GM19043 (cell line): ENCODE data around the gene KCNA10.

ENCODE experiments used
- ATAC-seq: cut with Tn5 transposase; IDR thresholded peaks from one replicate; pipeline ENCODE4 v1.9.1; 2021; ENCODE audit warnings: low read depth; ENCODE audit not compliant: unreplicated experiment

The KCNA10 gene

GRCh38 chr1:110519125-110519810 is at the start of gene KCNA10:
KCNA10 (minus strand) TSS chr1:110519175; CDS start chr1:110518787, 388 bp downstream.
- ATAC-seq, result no peak

DNA sequence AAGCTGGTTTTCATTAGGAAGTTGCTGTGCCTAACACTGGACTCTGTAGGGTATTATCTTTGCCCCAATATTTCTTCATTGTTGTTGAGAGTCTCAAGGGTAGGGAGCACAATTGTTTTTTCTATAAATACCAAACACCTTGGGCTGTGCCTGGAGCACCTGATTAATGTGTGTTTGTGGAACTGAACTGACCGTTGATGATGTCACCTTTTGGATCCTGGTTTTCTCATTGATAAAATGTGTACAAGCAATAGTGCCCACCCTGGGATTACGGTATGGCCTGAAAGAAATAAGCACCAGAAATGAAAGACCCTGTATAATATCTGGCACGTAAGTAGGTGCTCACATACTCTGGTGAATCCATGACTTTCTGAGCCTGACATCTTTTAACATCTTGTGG is 47.9 kb upstream of the KCNA10 start:
- ATAC-seq, result no peak

DNA sequence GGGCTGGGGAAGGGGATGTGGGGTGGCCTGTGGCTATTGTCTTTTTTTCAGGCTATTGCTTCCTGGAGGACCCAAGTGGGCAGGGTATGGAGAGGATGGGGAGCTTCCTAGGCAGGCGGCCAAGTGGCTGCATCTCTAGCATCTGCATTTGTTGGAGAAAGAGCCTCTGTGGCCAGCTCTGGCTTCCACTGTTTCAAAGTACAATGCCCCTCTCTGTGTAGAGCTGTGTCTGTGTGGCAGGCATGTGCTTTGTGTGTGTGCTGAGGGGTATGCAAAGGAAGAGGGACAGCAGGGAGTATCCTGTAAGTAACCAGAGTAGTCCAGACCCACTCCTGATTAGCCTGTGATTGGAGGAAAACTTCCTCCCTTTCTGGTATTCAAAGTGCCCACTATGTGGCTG is 46.6 kb upstream of the KCNA10 start:
- ATAC-seq, result no peak

- ATAC-seq, result no peak
Measured at GRCh38 chr1:110563089-110563488, 44.1 kb upstream of the KCNA10 start.

- no peak for ATAC-seq
Measured at GRCh38 chr1:110561596-110561995, 42.6 kb upstream of the KCNA10 start.

- ATAC-seq, result no peak
Measured at GRCh38 chr1:110559157-110559556, 40.2 kb upstream of the KCNA10 start.

DNA sequence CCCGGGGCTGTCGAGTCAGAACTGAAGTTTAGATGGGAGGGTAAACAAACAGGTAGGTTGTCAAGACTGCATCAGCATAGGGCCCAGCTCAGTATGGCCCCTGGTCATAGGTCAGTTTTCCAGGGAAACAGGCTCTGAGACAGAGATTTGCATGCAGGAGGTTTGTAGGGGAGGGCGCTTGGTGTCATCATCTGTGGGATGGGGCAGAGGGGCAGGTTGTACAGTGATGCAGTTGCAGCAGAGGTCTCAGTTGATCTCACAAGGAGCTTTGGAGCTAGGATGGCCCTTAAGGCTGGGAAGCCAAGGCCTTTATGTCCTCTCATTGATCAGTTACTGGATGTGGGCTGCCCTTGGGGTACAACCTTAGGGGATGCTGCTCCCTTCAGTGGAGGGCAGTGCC is 38.5 kb upstream of the KCNA10 start:
- no peak for ATAC-seq

- no peak for ATAC-seq
Measured at GRCh38 chr1:110556471-110556807, 37.5 kb upstream of the KCNA10 start.

DNA sequence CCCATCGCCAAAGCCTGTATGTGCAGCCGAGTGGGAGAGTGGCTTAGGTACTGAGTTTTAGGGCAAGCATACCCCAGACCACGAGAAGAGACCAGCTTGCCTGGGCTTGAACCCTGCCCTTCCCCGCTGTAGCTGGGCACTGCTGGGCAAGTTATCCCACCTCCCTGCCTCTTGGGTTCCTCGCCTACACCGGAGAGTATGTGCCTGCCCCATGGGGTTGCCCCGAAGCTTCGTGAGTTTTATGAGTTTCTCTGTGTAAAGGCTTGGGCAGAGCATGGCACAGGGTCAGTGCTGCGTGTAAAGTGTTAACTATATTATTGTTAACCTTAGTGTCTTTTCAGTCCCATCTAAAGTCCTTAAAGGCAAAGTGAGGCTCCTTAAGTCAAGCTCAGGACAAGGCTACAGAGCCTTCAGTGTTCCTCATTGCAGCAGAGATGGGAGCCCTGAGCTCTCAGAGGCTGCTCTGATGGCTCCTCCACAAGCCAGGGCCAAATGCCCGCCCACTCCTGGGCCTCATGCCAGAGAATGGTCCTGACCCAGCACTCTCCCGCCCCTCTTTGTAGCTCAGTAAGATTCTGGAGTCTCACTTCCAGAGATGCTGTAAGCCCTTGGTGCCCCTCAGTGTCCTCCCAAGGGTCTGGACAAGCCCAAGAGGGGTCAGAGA is 37.0 kb upstream of the KCNA10 start:
- ATAC-seq, result no peak

DNA sequence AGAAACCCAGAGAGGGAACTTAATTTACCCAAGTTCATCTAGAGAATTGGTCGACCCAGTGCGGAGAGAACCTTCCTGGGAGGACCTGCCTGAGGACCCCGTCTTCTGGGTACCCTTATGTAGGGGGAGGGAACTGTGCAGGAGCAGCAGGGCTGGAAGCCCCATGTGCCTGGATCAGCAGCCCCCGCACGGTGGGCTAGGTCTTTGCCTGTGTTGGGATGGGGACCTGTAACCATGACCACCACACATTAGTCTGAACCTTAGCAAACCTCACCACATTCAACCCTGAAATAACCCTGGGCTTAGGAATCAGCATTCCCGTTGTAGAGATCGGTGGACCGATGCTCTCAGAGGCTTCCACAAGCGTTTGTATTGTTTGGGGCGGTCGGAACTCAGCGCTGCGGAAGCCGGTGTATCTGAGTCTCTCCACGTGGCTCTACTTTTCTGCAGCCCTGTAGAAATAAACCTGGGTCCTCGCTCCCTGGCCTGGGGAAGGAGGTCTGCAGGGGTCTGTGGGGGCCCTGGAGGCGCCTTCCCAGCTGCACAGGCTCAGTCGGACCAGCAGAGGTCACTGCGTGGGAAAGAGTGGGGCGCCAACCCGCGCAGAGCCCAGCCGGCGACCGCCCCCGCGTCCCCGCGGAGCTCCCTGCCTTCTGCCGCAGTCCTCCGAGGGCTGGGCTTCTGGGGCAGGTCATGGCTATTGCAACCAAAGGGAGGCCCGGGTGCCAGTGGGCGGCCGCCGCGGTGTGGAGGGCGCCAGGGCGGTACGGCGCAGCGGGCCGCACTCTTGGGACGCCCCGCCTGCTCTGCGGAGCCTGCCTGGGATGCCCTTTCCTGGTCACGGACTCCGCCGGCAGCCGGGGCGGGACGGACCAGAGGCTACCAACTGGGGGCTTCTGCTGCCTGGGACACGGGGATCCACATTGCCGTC is 36.2 kb upstream of the KCNA10 start:
- ATAC-seq, result no peak

DNA sequence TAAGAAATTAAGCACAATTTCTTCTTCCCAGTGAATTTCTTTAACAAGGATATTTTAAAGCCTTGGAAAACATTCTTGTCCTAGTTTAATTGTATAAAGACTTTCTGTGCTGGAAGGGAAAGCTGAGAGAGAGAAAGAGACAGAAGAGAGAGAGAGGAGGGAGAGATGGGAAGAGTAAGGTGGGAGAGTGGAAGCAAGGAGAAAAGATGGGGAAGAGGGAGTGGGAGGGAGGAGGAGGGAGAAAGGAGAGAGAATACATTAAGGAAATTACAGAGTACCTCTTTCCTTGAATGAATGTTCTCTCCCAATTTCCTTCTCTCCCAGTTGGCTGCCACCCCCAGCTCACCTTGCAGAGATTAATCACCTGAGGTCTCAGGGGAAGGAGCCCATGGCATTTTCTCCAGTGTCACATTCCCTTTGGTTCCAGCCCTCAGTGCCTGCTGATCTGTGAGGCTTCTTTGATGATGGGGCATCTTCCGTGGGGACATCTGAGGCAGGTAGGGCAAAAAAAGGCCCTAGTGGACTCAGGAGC is 32.4 kb upstream of the KCNA10 start:
- no peak for ATAC-seq

GRCh38 chr1:110549831-110550230 is 30.9 kb upstream of the KCNA10 start:
- ATAC-seq, result no peak

DNA sequence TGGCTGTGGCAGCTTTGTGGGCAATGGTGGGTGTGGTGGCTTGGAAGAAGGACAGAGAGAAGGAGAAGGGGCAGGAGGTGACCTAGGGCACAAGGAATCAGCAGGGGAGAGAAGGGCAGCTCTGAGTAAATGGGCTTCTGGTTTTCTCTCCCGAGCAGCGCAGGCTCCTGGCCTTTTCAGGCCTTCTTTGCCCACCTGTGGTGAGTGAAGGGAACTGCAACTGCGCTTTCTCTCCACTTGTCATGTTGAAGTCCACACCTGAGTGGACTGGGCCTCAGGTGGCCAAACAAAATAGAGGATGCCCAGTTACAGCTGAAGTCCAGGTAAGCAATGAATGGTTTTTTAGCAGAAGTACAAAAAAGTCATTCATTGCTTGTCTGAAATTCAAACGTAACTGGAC is 29.4 kb upstream of the KCNA10 start:
- no peak for ATAC-seq

GRCh38 chr1:110547017-110547416 is 28.0 kb upstream of the KCNA10 start:
- no peak for ATAC-seq

DNA sequence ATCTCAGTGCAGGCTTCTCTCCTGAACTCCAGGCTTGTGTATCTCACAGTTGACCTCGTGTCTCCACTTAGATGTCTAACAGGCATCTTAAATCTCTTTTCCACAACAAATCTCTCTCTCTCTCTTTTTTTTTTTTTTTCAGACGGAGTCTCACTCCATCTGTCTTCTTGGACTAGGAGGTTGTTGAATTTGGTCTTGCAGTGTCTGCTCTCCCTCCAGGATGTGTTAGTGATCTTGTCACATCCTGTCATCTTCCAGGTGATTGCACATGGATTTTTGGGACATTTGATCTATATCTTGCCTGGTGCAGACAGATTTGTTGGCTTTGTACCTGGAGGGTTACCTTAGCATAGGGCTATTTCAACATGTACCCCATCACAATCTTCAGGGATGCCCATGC is 26.5 kb upstream of the KCNA10 start:
- no peak for ATAC-seq

GRCh38 chr1:110544753-110545152 is 25.8 kb upstream of the KCNA10 start:
- no peak for ATAC-seq

GRCh38 chr1:110542725-110543124 is 23.8 kb upstream of the KCNA10 start:
- no peak for ATAC-seq

DNA sequence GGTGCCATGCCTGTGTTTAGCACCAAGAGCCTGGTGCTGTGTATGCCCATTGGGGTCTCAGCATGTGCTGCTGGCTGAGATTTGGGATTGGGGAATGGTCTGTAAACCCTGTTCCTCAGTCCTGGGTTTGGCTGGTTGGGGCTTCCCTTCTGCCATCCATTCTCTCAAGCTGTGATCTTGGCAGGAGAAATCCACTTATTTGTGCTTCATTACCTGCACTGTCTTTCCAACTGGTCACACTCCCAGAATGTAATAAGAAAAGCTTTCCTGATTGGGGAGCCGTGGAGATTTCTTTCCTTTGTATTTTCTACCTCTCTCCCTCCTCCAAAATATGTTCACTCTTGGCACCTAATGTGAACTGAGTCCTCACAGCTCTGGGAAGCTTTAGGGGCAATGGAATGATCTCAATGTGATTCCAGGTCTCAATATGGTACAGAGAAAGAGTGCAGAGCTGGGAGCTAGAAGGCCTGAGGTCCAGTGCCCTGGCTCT is 23.0 kb upstream of the KCNA10 start:
- no peak for ATAC-seq

GRCh38 chr1:110540891-110541685 is 22.1 kb upstream of the KCNA10 start:
- ATAC-seq, result no peak

DNA sequence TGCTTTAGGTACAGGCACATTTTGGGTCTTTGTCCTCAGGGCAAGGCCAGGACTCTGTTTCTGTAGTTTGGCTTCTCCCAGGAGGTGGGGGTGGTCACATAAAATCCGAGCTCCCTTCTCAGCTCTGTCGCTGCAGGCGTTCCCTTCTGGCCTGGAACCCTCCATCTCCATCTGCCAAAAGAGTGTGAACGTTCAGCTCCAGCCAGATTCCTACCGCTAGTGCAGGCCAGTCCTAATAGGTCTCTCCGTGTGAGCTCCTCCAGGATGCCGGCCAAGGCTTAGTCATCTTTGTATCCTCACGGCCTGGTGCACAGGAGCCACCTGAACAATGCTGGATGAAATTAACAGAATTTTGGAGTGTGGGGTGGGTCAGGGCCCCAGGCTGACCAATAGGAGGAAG is 19.9 kb upstream of the KCNA10 start:
- ATAC-seq, result no peak
